Activated CD4-positive, alpha-beta T cell treated with anti-CD3 and anti-CD28 coated beads, Interleukin-2, amount 10 ng/mL, durations not matched to agents 24 days and 14 days (primary cell): ENCODE data around the gene GABBR2. TPM values are rescaled to one million over a fixed set of nuclear protein-coding genes. Genes with fewer than 3 reads are reported as not detected.
"Not testable (repeated sequence)": the region's sequence is repeated elsewhere in the genome, so short reads cannot be mapped to it uniquely, and the experiment has no call there.

ENCODE experiments used
- DNase-seq: peaks from one replicate; pipeline ENCODE4 v3.0.0; 2022
- H3K27ac Mint-ChIP-seq: one replicate; pipeline ENCODE4 v1.8.0; 2022; ENCODE audit warnings: mild to moderate bottlenecking, mixed read lengths
- H3K27me3 Mint-ChIP-seq: one replicate; pipeline ENCODE4 v1.8.0; 2022; ENCODE audit warnings: mixed read lengths
- H3K36me3 Mint-ChIP-seq: one replicate; pipeline ENCODE4 v1.8.0; 2022; ENCODE audit warnings: low read depth, mild to moderate bottlenecking, mixed read lengths
- H3K4me1 Mint-ChIP-seq: one replicate; pipeline ENCODE4 v1.8.0; 2021; ENCODE audit warnings: mixed read lengths
- H3K4me3 Mint-ChIP-seq: one replicate; pipeline ENCODE4 v1.8.0; 2022; ENCODE audit warnings: mild to moderate bottlenecking, moderate library complexity, mixed read lengths
- H3K9me3 Mint-ChIP-seq: one replicate; pipeline ENCODE4 v1.8.0; 2021; ENCODE audit warnings: mixed read lengths
- intact Hi-C: fragments of 100-400 bp; cut with micrococcal nuclease; formaldehyde crosslinking; loops from one replicate; pipeline ENCODE4 v1.15.1; 2023
- total RNA-seq: library from RNA; stranded (reverse); gene quantifications from 2 replicates; pipeline ENCODE4 v1.2.3, GENCODE V29; 2022

The GABBR2 gene
- total RNA-seq, 1 donor from 2014 or later, result not detected

- Mint-ChIP-seq H3K27ac (no peak overlapping the region), H3K9me3 (no peaks in the 10 kb centered on the region), H3K36me3 (no peaks in the 10 kb centered on the region), H3K27me3 (peaks cover 2% of the 10 kb centered on the region), H3K4me3 (no peak overlapping the region), H3K4me1 (no peaks in the 10 kb centered on the region)
- DNase-seq, result no peak
- intact Hi-C loops, result no loop called here
These were observed 404.4 kb downstream of the GABBR2 start for GRCh38 chr9:98304381-98304780.

GRCh38 chr9:98303633-98304125, 405.1 kb downstream of the GABBR2 start:
- H3K4me1 Mint-ChIP-seq, result no peaks in the 10 kb centered on the region
- H3K9me3 Mint-ChIP-seq, result no peaks in the 10 kb centered on the region
- H3K27ac Mint-ChIP-seq, result no peak overlapping the region
- intact Hi-C loops, result no loop called here
- peaks cover 2% of the 10 kb centered on the region for H3K27me3 Mint-ChIP-seq
- no peak overlapping the region for H3K4me3 Mint-ChIP-seq
- no peak for DNase-seq
- H3K36me3 Mint-ChIP-seq, result no peaks in the 10 kb centered on the region

GRCh38 chr9:98302938-98303632, 405.6 kb downstream of the GABBR2 start:
- Mint-ChIP-seq H3K27me3 (peaks cover 2% of the 10 kb centered on the region), H3K4me3 (no peak overlapping the region), H3K36me3 (no peaks in the 10 kb centered on the region), H3K27ac (no peak overlapping the region), H3K4me1 (no peaks in the 10 kb centered on the region), H3K9me3 (no peaks in the 10 kb centered on the region)
- DNase-seq, result no peak
- intact Hi-C loops, result no loop called here

GRCh38 chr9:98302150-98302549, 406.6 kb downstream of the GABBR2 start:
- Mint-ChIP-seq H3K9me3 (no peaks in the 10 kb centered on the region), H3K27ac (no peak overlapping the region), H3K4me3 (no peak overlapping the region), H3K36me3 (no peaks in the 10 kb centered on the region), H3K4me1 (no peaks in the 10 kb centered on the region), H3K27me3 (peaks cover 4% of the 10 kb centered on the region)
- no peak for DNase-seq
- intact Hi-C loops, result no loop called here

- DNase-seq, result no peak
- no peak overlapping the region for H3K27ac Mint-ChIP-seq
- H3K4me1 Mint-ChIP-seq, result no peaks in the 10 kb centered on the region
- H3K4me3 Mint-ChIP-seq, result no peak overlapping the region
- no peaks in the 10 kb centered on the region for H3K9me3 Mint-ChIP-seq
- H3K27me3 Mint-ChIP-seq, result peaks cover 2% of the 10 kb centered on the region
- no peaks in the 10 kb centered on the region for H3K36me3 Mint-ChIP-seq
- intact Hi-C loops, result no loop called here
These were observed 408.1 kb downstream of the GABBR2 start for GRCh38 chr9:98300611-98301010.

GRCh38 chr9:98298476-98298875, 410.3 kb downstream of the GABBR2 start:
- Mint-ChIP-seq H3K9me3 (no peaks in the 10 kb centered on the region), H3K4me3 (no peak overlapping the region), H3K36me3 (no peaks in the 10 kb centered on the region), H3K27ac (no peak overlapping the region), H3K27me3 (peaks cover 4% of the 10 kb centered on the region), H3K4me1 (no peaks in the 10 kb centered on the region)
- DNase-seq, result no peak
- intact Hi-C loops, result no loop called here

GRCh38 chr9:98295824-98296223, 412.9 kb downstream of the GABBR2 start:
- Mint-ChIP-seq H3K36me3 (no peaks in the 10 kb centered on the region), H3K4me1 (no peaks in the 10 kb centered on the region), H3K27ac (no peak overlapping the region), H3K9me3 (no peaks in the 10 kb centered on the region), H3K4me3 (no peak overlapping the region), H3K27me3 (peaks cover 4% of the 10 kb centered on the region)
- intact Hi-C loops, result no loop called here
- no peak for DNase-seq

- peaks cover 2% of the 10 kb centered on the region for H3K27me3 Mint-ChIP-seq
- no peak overlapping the region for H3K27ac Mint-ChIP-seq
- H3K36me3 Mint-ChIP-seq, result no peaks in the 10 kb centered on the region
- DNase-seq, result no peak
- intact Hi-C loops, result no loop called here
- H3K4me1 Mint-ChIP-seq, result no peaks in the 10 kb centered on the region
- H3K4me3 Mint-ChIP-seq, result no peak overlapping the region
- H3K9me3 Mint-ChIP-seq, result no peaks in the 10 kb centered on the region
These were observed 416.9 kb downstream of the GABBR2 start for GRCh38 chr9:98291820-98292219.

GRCh38 chr9:98290411-98290810, 418.3 kb downstream of the GABBR2 start:
- H3K4me1 Mint-ChIP-seq, result no peaks in the 10 kb centered on the region
- no peak for DNase-seq
- peaks cover 3% of the 10 kb centered on the region for H3K27me3 Mint-ChIP-seq
- no peak overlapping the region for H3K4me3 Mint-ChIP-seq
- intact Hi-C loops, result no loop called here
- H3K36me3 Mint-ChIP-seq, result no peaks in the 10 kb centered on the region
- H3K27ac Mint-ChIP-seq, result no peak overlapping the region
- no peaks in the 10 kb centered on the region for H3K9me3 Mint-ChIP-seq

- peaks cover 3% of the 10 kb centered on the region for H3K27me3 Mint-ChIP-seq
- no peaks in the 10 kb centered on the region for H3K9me3 Mint-ChIP-seq
These were observed 419.0 kb downstream of the GABBR2 start for GRCh38 chr9:98289614-98290201.

GRCh38 chr9:98288881-98289280, 419.9 kb downstream of the GABBR2 start:
- intact Hi-C loops, result no loop called here
- no peaks in the 10 kb centered on the region for H3K36me3 Mint-ChIP-seq
- H3K9me3 Mint-ChIP-seq, result no peaks in the 10 kb centered on the region
- H3K27ac Mint-ChIP-seq, result no peak overlapping the region
- peaks cover 1% of the 10 kb centered on the region for H3K27me3 Mint-ChIP-seq
- no peak overlapping the region for H3K4me3 Mint-ChIP-seq
- DNase-seq, result no peak
- no peaks in the 10 kb centered on the region for H3K4me1 Mint-ChIP-seq

More at GRCh38 chr9:98289614-98290201, 419.0 kb downstream of the GABBR2 start:
- no peak for DNase-seq
- intact Hi-C loops, result no loop called here
- Mint-ChIP-seq H3K27ac (no peak overlapping the region), H3K4me1 (no peaks in the 10 kb centered on the region), H3K36me3 (no peaks in the 10 kb centered on the region), H3K4me3 (no peak overlapping the region)

GRCh38 chr9:98287384-98287783, 421.4 kb downstream of the GABBR2 start:
- no peak for DNase-seq
- Mint-ChIP-seq H3K4me3 (no peak overlapping the region), H3K4me1 (no peaks in the 10 kb centered on the region), H3K9me3 (no peaks in the 10 kb centered on the region), H3K27ac (no peak overlapping the region), H3K27me3 (peaks cover 4% of the 10 kb centered on the region), H3K36me3 (no peaks in the 10 kb centered on the region)
- intact Hi-C loops, result no loop called here

- Mint-ChIP-seq H3K4me3 (no peak overlapping the region), H3K4me1 (no peaks in the 10 kb centered on the region), H3K36me3 (no peaks in the 10 kb centered on the region), H3K27ac (no peak overlapping the region), H3K27me3 (peaks cover 6% of the 10 kb centered on the region), H3K9me3 (no peaks in the 10 kb centered on the region)
- intact Hi-C loops, result no loop called here
- no peak for DNase-seq
These were observed 423.3 kb downstream of the GABBR2 start for GRCh38 chr9:98285446-98285845.

GRCh38 chr9:98284754-98285153, 424.0 kb downstream of the GABBR2 start:
- Mint-ChIP-seq H3K9me3 (no peaks in the 10 kb centered on the region), H3K4me3 (no peak overlapping the region), H3K27me3 (peaks cover 6% of the 10 kb centered on the region), H3K36me3 (no peaks in the 10 kb centered on the region), H3K27ac (no peak overlapping the region), H3K4me1 (no peaks in the 10 kb centered on the region)
- no peak for DNase-seq
- intact Hi-C loops, result no loop called here

GRCh38 chr9:98283143-98283542, 425.6 kb downstream of the GABBR2 start:
- H3K36me3 Mint-ChIP-seq, H3K4me3 Mint-ChIP-seq, intact Hi-C loops, H3K9me3 Mint-ChIP-seq, H3K4me1 Mint-ChIP-seq, H3K27ac Mint-ChIP-seq, DNase-seq: not testable (repeated sequence)
- H3K27me3 Mint-ChIP-seq, result peaks cover 19% of the 10 kb centered on the region
